HUES64 (cell line): Measurements from ENCODE around the gene DNMBP.
"Not testable (repeated sequence)": the region's sequence is repeated elsewhere in the genome, so short reads cannot be mapped to it uniquely, and the experiment has no call there.

Experiments used
- H3K27ac ChIP-seq: 2 replicates; pipeline ENCODE4 v1.7.0; 2013; ENCODE audit warnings: low read depth, low read length, inconsistent platforms
- H3K27me3 ChIP-seq: 2 replicates; pipeline ENCODE4 v1.6.1; 2013; ENCODE audit warnings: mild to moderate bottlenecking, low read length; ENCODE audit not compliant: insufficient read depth
- H3K36me3 ChIP-seq: 2 replicates; pipeline ENCODE4 v1.6.1; 2013; ENCODE audit warnings: mild to moderate bottlenecking, low read length; ENCODE audit not compliant: insufficient read depth
- H3K4me1 ChIP-seq: 2 replicates; pipeline ENCODE4 v1.6.1; 2013; ENCODE audit warnings: mild to moderate bottlenecking, low read length, moderate library complexity; ENCODE audit not compliant: insufficient read depth
- H3K4me3 ChIP-seq: 2 replicates; pipeline ENCODE4 v1.5.1; 2013; ENCODE audit warnings: mild to moderate bottlenecking, low read length, moderate library complexity
- H3K9ac ChIP-seq: 2 replicates; pipeline ENCODE4 v1.6.1; 2013; ENCODE audit warnings: mild to moderate bottlenecking, low read depth, low read length
- H3K9me3 ChIP-seq: 2 replicates; pipeline ENCODE4 v1.6.1; 2013; ENCODE audit warnings: low read depth, low read length; ENCODE audit not compliant: insufficient read depth
- WGBS: fragments of 150-250, 120-280 bp; methylation state at CpG from one replicate; pipeline ENCODE4 v1.1.7; 2013; ENCODE audit warnings: missing lambda C conversion rate; 5-methylcytosine and 5-hydroxymethylcytosine counted together

Gene DNMBP

DNA sequence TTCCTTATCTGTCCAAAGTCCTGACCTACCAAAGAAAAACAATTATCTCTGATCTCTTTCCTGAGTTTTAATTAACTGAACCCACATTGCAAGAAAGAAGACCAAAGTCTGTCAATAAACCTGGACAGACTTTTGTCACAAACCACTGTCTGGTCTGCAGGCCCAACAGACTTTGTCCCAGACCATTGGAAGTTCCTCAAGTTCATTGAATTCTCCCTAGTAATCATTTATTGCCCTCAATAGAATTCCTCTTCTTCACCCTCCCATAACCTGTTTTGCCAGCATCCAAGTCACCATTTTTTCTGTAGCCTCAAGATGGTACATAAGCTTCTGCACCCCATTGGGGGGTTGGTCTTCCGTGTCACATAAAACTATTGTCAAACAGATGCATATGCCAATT lies 3.9 kb upstream of the DNMBP start:
- Histone ChIP-seq H3K9me3 (no peaks in the 10 kb centered on the region), H3K36me3 (no peaks in the 10 kb centered on the region), H3K4me3 (no peak overlapping the region), H3K27me3 (peaks cover 12% of the 10 kb centered on the region), H3K27ac (no peak overlapping the region), H3K9ac (no peak overlapping the region), H3K4me1 (no peaks in the 10 kb centered on the region; the same call in 1 of the 2 replicates)
- WGBS = 94% methylated on average over 1 of the region's 1 CpG

DNA sequence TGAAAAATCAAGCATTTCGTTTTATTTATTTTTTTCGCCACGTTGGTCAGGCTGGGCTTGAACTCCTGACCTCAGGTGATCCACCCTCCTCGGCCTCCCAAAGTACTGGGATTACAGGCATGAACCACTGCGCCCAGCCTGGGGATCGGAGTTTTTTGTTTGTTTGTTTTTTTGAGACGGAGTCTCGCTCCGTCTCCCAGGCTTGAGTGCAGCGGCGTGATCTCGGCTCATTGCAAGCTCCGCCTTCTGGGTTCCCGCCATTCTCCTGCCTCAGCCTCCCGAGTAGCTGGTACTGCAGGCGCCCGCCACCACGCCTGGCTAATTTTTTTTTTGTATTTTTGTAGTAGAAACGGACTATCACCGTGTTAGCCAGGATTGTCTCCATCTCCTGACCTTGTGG lies 2.2 kb upstream of the DNMBP start:
- H3K4me3 ChIP-seq, H3K36me3 ChIP-seq, H3K9ac ChIP-seq, H3K9me3 ChIP-seq, H3K4me1 ChIP-seq, H3K27ac ChIP-seq: not testable (repeated sequence)
- peaks cover 12% of the 10 kb centered on the region for H3K27me3 ChIP-seq
- 93% methylated on average over 20 of the region's 20 CpGs for WGBS

DNA sequence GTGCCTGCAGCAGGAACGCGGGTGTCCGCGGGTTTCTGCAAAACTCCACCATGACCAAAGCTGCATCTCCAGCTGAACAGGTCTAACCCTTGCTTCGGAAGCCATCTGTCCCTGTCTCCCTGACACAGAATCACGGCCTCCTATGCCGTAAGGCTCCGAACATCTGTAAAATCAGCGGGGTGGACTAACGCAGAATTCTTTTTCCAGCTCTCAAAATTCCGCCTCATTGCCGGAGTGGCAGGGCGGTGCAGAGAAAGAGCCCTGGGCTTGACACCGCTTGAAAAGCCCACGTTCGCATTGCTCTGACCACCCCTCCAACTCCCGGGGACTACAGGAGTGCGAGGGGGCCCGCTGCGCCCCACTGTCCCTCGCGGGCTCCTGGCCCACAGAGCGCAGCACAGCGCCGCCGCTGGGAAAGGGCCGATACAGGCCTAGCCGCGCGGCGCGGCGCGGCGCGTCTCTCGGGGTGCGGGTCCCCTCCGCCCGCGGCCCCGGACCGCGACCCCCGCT lies 409 bp downstream of the DNMBP start:
- under 1% methylated on average over 45 of the region's 45 CpGs for WGBS
- no peaks in the 10 kb centered on the region for H3K9me3 ChIP-seq
- H3K4me3 ChIP-seq = peak overlapping the region; percentile 77
- H3K27me3 ChIP-seq = peaks cover 12% of the 10 kb centered on the region
- H3K36me3 ChIP-seq = no peaks in the 10 kb centered on the region
- H3K27ac ChIP-seq = no peak overlapping the region
- peak overlapping the region; percentile 67; the same call in 1 of the 2 replicates for H3K9ac ChIP-seq
- peaks cover 12% of the 10 kb centered on the region for H3K4me1 ChIP-seq

DNA sequence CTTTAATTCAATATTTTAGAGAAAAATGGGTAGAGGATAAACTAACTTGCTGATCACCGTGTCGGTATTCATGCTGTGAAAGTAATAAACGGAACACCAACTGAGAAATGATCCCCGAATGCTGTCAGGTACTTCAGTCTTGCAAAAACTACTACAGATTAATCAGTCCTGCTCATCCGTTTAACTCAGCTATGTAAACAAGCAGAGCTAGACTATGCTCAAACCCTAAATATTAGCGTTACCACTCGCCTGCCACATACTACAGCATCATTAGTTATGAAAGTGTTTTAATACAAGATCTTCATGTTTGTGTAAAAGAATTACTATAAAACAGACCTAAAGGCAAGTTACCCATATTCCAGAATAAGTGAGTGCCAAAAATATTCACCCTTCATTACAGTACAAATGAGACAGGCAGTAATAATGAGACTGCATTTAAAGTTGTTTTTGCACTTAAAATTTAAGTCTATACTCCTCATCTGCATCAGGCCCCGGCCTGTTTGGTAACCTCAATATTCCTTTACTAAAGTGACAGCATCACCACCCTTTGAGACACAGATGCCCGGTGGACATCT lies 952 bp downstream of the DNMBP start:
- 20% methylated on average over 9 of the region's 9 CpGs for WGBS
- Histone ChIP-seq H3K9me3 (no peaks in the 10 kb centered on the region), H3K36me3 (no peaks in the 10 kb centered on the region), H3K9ac (peak overlapping the region; percentile 67; the same call in 1 of the 2 replicates), H3K27me3 (peaks cover 12% of the 10 kb centered on the region), H3K4me1 (peaks cover 12% of the 10 kb centered on the region), H3K27ac (no peak overlapping the region), H3K4me3 (peak overlapping the region; percentile 77)

DNA sequence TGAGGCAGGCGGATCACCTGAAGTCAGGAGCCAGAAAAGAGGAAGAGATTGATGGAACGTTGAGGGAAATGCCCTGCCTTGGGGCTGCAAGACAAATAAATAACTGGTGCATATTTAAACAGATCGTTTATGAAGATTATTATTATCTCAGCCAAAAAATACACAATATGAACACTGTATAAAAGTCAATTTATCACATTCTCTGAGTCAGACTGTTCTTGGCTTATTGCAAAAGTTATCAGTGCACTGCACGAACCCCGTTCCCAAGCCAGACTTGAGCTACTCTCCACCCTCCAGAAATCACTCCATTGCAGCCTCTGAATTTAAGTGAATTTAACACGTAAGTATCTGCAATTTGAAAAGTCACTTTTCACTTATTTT lies 1.6 kb downstream of the DNMBP start:
- Histone ChIP-seq H3K27ac (no peak overlapping the region), H3K9me3 (no peaks in the 10 kb centered on the region), H3K36me3 (no peaks in the 10 kb centered on the region), H3K4me1 (peaks cover 12% of the 10 kb centered on the region), H3K9ac (no peak overlapping the region), H3K4me3 (peak overlapping the region; percentile 77), H3K27me3 (peaks cover 12% of the 10 kb centered on the region)
- 57% methylated on average over 5 of the region's 6 CpGs for WGBS

DNA sequence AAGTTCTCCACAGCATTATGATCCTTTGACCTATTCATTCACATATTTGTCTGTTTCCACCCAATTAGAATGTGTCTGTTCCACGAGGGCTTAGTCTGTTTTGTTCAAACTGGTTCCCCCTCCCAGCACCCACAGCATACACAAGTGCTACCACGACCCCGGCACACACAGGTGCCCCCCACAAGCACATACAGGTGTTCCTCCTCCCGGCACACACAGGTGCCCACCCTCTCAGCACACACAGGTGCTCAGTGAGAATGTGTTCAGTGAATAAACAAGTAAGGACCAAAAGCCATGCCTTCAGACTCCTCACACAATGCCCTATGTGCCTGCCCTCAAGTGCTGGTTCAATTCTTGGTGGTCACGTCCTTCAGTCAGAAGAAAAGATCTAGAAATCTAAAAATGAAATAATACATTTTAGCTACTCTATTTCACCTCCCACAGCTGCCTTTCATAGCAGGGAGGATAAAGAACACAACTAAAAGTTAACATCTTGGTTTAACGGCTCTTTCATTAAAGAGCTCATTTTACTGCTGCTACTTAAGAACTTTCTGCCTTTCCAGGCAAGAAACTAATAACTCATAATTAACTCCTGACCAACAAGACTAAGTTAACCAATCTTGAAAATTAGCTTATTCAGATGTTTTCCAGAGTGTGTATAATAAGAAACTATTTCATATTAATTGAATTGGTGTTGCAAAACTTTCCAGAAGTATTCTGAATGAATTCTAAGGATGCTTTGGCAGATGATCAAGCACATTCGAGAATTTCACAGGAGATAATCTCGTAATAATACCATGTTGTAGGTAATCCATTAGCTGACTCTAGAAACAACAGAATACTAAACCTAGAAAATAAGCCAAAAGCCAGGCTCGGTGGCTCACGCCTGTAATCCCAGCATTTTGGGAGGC lies 2.3 kb downstream of the DNMBP start:
- Histone ChIP-seq H3K9ac (0 out of 2 replicates have a peak overlapping the region, but pooled peaks have one; percentile 22), H3K36me3 (no peaks in the 10 kb centered on the region), H3K4me3 (peak overlapping the region; percentile 77; the same call in 1 of the 2 replicates), H3K9me3 (no peaks in the 10 kb centered on the region), H3K4me1 (peaks cover 12% of the 10 kb centered on the region), H3K27ac (no peak overlapping the region), H3K27me3 (peaks cover 12% of the 10 kb centered on the region)
- 80% methylated on average over 10 of the region's 10 CpGs for WGBS

DNA sequence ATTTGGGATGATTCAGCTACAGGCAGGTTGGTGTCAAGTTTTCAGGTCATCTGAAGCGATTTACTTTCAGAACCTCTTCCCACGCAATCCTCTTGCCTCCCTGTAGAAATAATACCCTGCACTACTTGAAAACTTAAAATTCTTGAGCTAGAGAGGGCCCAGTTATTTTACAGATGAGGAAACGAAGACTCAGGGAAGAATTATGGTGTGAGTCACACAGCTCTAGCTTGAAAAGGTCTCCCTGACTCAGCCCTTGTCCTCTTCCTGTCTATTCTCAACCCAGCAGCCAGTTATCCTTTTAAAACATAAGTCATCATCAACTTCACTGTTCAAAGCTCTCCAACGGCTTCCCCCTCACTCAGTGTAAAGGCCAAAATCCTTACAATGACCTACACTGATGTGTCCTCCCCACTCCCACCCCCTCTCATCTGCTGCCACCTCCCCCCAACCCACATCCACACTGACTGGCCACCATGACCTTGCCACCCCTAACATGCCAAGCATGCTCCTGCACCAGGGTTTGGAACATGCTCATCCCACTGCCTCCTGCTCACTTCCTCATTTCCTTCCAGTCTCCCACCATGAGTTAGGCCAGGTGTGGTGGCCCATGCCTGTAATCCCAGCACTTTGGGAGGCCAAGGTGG lies 3.4 kb downstream of the DNMBP start:
- no peak overlapping the region for H3K4me3 ChIP-seq

DNA sequence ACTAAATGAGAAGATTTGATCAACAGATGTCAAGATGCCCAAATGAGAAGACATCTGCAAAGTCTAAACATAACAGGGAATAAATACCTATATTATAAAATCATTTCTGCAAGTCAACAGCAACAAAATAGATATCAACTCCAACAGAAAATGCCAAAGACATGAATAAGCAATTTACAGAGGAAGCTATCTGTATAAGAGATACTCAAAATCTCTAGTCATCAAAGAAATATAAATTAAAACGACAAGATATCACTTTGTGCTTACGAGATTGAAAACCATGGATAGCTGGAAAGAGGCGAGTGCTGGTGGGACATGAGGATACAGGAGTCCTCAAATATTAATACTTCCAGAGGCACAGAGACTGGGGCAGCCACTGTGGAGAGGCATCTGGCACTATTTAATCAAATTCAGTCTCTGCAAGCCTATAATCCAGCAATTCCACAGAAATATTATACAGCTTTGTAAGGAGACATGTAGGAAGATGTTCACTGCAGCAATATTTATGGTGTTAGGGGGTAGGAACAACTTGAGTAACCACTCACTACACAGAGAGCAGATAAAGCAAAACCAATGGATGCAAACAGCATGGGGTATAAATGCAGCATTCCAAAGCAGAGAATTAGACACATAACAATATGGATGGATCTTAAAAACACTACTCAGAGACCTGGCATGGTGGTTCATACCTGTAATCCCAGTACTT lies 4.8 kb downstream of the DNMBP start:
- 89% methylated on average over 3 of the region's 3 CpGs for WGBS
- no peak overlapping the region for H3K9ac ChIP-seq
- no peak overlapping the region for H3K4me3 ChIP-seq
- H3K9me3 ChIP-seq = no peaks in the 10 kb centered on the region
- H3K27ac ChIP-seq = no peak overlapping the region
- peaks cover 18% of the 10 kb centered on the region for H3K4me1 ChIP-seq
- H3K36me3 ChIP-seq = no peaks in the 10 kb centered on the region
- peaks cover 3% of the 10 kb centered on the region; the same call in 1 of the 2 replicates for H3K27me3 ChIP-seq

More for the DNA sequence above, 3.4 kb downstream of the DNMBP start:
- Histone ChIP-seq H3K27me3 (peaks cover 12% of the 10 kb centered on the region), H3K36me3 (no peaks in the 10 kb centered on the region), H3K4me1 (peaks cover 12% of the 10 kb centered on the region), H3K9me3 (no peaks in the 10 kb centered on the region), H3K9ac (no peak overlapping the region), H3K27ac (peak overlapping the region; percentile 29)
- 36% methylated on average over 4 of the region's 4 CpGs for WGBS

DNA sequence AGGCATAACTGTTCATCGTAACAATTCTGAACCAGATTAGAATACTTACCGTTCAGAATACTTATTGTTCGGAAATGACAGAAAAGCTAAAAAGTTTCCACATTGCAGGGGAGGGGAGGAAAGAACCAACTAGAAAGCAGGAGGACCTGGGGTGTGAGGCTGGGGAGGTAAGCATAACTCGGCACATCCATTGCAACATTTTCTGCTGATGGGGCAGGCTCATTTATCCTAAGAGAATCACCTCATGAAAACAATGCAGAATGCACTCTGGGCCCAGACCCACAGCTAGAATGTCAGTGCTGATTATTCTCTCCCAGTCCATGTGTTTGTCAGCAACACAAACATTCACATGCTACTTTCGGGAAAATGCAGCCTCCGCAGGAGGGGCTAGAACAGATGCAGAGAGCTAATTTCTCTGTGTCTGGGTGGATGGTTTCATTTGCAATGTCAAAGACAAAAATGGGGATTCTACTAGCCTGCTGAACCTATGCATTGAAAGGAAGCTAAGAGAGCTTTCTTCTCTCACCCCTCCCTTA lies 9.6 kb downstream of the DNMBP start:
- H3K36me3 ChIP-seq = no peaks in the 10 kb centered on the region
- no peaks in the 10 kb centered on the region for H3K9me3 ChIP-seq
- H3K27ac ChIP-seq = no peak overlapping the region
- 82% methylated on average over 6 of the region's 6 CpGs for WGBS
- peaks cover 12% of the 10 kb centered on the region for H3K4me1 ChIP-seq
- H3K4me3 ChIP-seq = no peak overlapping the region
- H3K9ac ChIP-seq = no peak overlapping the region
- no peaks in the 10 kb centered on the region for H3K27me3 ChIP-seq

DNA sequence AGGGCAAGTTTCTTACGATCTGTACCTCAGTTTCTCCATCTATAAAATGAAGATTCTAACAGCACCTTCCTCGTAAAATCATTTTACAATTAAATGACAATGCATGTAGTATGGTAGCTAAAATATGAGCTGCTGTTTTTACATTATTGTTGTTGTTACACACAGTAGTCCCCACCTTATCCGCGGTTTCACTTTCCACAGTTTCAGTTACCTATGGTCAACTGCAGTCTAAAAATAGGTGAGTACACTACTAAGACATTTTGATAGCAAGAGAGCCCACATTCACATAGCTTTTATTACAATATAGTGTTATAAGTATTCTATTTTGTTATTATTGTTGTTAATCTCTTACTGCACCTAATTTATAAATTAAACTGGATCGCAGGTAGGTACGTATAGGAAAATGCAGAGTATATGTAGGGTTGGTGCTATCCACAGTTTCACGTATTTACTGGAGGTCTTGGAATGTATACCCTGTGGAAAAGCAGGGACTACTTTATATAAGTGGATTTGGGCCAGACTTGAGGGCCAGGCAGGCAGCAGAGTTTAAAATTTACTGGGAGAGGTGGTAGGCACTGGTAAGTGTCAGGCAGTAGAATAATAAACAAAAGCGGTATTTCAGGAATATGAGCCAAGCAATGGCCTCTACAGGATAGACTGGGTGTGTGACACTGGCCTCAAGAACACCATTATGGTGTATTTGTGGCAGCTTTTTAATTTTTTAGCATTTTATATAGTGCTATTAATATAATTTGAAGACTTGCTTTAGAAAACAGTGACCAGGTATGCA lies 10.2 kb downstream of the DNMBP start:
- Histone ChIP-seq H3K36me3 (no peaks in the 10 kb centered on the region), H3K27me3 (no peaks in the 10 kb centered on the region), H3K9ac (no peak overlapping the region), H3K27ac (no peak overlapping the region), H3K4me1 (peaks cover 13% of the 10 kb centered on the region), H3K4me3 (no peak overlapping the region), H3K9me3 (no peaks in the 10 kb centered on the region)
- 93% methylated on average over 6 of the region's 8 CpGs for WGBS
